ENCODE measurements around the gene COL16A1. TPM values are rescaled to one million over a fixed set of nuclear protein-coding genes. Genes with fewer than 3 reads are reported as not detected.

COL16A1 gene
- polyA plus RNA-seq, 2 donors, result 12.2 to 25.2 TPM

Other genes with a start within 250 kb of the COL16A1 start
- 10 to 100 TPM; 16.4 to 20.0 TPM for gene TINAGL1, start 127.5 kb downstream of the COL16A1 start, polyA plus RNA-seq
- gene HCRTR1, start 86.3 kb downstream of the COL16A1 start, polyA plus RNA-seq, result under 1 TPM in 1 of 2 donors, not detected in 1; 0.02 TPM
- gene PEF1, start 59.1 kb downstream of the COL16A1 start, polyA plus RNA-seq, result 10 to 100 TPM; 38.6 to 62.0 TPM
- under 1 TPM; 0.34 to 0.51 TPM for gene ADGRB2, start 60.3 kb upstream of the COL16A1 start, polyA plus RNA-seq
- gene SPOCD1, start 112.0 kb upstream of the COL16A1 start, polyA plus RNA-seq, result under 1 TPM; 0.08 to 0.13 TPM
- gene PTP4A2, start 234.4 kb upstream of the COL16A1 start, polyA plus RNA-seq, result 10 to 100 TPM; 40.6 to 45.5 TPM